ENCODE results near the gene FASN.

DNA sequence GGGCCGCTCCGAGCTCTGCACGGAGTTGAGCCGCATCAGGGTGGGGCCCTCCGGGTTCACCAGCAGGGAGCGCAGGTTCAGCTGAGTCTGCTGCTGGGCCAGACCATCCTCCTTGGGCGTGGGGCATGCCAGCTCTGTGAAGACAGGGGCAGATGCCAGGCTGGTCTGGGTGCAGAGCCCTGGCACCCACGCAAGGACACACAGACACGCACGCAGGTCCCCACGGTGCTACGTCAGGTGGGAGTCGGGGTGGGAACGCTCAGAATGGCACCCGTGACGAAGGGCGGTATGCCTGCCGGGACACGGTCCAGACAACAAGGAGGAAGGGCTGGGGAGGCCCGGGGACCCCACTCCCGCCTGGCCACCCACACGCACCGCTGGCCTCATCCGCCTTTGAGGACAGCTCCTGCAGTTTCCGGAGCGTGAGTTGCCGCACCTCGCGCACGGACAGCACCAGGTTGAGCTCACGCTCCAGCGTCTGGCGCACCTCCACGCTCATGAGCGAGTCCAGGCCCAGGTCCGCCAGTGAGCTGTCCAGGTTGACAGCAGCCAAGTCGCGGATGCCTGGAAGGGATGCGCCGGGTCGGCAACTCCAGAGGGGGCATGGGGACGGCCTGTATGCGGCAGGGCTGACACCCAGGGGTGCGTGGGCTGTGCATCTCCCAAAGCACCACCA lies 17.1 kb downstream of the FASN start:
- TF ChIP-seq, protein P1, sequence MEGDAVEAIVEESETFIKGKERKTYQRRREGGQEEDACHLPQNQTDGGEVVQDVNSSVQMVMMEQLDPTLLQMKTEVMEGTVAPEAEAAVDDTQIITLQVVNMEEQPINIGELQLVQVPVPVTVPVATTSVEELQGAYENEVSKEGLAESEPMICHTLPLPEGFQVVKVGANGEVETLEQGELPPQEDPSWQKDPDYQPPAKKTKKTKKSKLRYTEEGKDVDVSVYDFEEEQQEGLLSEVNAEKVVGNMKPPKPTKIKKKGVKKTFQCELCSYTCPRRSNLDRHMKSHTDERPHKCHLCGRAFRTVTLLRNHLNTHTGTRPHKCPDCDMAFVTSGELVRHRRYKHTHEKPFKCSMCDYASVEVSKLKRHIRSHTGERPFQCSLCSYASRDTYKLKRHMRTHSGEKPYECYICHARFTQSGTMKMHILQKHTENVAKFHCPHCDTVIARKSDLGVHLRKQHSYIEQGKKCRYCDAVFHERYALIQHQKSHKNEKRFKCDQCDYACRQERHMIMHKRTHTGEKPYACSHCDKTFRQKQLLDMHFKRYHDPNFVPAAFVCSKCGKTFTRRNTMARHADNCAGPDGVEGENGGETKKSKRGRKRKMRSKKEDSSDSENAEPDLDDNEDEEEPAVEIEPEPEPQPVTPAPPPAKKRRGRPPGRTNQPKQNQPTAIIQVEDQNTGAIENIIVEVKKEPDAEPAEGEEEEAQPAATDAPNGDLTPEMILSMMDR (IDR thresholded peaks at IDR 0.05), result no peak
- no peak for TF ChIP-seq ZFX (IDR thresholded peaks at IDR 0.05; ENCODE audit: borderline replicate concordance)
